HG02840 (cell line): ENCODE results near the gene CADPS2.
"Not testable (repeated sequence)": the region's sequence is repeated elsewhere in the genome, so short reads cannot be mapped to it uniquely, and the experiment has no call there.

ENCODE experiments used
- ATAC-seq: cut with Tn5 transposase; IDR thresholded peaks from one replicate; pipeline ENCODE4 v1.9.1; 2021; ENCODE audit warnings: mild to moderate bottlenecking, moderate library complexity, moderate number of reproducible peaks; ENCODE audit not compliant: unreplicated experiment, low FRiP score

CADPS2 gene

DNA sequence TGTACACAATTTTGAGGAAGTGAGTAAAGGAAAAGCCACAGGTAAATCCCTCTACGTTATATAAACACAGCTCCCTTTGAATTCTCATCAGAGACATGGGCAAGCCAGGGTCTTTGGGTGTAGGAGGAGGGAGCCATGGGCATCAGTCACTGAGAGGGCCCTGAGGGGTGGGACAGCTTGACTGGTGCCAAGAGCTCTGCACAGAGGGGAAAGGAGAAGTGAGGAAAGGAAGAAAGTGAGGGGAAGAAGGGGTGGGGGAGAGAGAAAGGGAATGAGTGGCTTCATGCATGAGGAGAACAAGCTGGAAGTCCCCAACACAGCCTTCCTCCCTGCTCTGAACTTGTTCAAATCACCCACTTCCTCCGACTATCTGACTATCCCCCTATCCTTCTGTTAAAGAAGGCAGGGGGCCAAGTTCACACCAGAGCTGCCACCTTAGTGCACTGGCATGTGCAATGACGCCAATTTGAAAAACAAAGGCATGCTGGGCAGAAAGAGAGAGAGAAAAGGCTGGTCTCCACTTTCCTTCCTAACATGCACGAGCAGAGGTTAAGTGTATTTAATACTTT lies 167.2 kb downstream of the CADPS2 start:
- no peak for ATAC-seq

DNA sequence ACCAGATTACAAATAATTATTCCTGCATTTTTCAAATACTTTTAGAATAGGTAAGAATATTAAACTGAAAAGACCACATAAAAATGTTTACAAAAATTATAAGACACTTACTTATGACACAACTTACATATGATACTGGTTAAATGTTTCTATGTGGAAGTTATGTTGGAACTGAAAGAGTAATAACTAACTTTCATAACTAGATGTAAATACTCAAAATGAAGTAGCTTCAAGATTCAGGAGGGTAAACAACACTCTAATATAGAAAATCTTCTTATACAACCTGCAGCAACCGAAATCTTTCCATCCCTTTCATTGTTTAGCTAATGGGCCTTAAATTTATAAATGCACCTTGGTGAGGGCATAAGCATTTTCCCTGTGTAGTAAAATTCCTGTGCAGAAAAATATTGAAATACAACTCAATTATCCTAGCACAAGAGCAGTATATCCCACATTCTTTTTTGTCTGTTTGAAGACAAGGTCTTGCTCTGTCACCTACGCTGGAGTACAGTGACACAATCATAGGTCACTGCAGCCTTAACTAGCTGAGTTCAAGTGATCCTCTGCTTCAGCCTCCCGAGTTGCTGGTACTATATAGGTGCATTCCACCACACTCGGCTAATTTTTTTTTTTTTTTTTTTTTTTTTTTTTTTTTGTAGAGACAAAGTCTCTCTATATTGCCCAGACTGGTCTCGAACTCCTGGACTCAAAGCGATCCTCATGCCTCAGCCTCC lies 168.7 kb downstream of the CADPS2 start:
- ATAC-seq = no peak

DNA sequence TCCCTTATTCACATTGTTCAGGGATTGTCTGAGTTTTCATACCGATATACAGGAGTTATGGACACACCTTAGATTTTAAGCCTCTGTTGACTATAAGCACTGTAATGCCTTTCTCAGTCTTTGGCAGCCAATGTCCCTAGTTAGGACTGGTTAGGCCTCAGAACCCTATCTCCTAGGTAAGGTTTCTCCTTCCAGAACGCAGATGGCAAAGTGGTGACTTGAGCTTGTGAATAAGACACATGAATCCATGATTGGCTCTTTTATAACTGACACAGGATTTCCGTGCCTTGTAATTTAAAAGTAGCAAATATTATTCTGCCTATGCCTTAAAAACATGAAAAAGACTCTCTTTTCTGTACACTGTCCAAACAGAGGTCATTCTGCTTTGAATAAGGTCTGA lies 171.1 kb downstream of the CADPS2 start:
- no peak for ATAC-seq

DNA sequence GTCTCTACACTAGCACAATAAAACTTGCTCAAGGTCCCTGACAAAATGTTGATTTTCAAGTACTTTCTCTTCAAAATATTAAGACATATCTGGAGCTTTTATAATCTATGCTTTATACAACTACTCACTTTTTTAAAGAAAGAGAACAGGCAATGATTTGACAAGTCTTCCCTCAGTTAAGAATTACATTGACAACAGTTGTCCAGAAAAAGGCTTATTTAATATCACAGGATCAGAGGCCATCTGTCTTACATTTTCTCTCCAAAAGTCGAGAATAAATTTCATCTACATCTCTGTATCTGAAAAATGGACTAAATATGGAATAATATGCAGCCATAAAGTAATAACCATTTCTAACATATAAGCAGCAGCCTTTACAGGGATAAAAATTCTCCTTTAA lies 175.3 kb downstream of the CADPS2 start:
- ATAC-seq = no peak

DNA sequence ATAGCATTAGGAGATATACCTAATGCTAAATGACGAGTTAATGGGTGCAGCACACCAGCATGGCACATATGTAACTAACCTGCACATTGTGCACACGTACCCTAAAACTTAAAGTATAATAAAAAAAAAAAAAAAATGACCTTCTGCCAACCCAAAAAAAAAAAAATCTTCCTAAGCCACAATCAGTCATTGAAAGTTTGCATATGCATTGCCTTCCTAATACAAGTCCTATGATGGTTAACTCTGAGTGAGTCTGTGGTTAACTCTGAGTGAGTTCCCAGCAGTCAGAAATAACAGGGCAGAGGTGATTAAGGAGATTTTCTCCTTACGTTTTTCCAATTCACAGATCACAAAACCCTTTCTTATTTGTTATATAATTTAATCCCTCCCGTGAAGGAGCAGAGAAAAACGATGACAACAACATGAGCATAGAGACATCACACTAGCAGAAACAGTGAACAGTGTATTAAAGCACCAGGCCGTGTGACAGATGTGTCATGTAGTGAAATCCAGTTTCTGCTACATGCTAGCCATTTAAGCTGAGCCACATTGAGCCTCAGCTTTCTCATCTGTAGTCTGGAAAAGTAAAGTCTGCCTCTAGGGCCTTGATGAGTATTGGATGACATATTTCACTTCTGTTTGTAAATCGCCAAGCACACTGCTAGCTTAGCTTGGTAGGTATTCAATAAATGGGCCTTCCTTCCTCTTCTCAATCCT lies 176.2 kb downstream of the CADPS2 start:
- no peak for ATAC-seq

DNA sequence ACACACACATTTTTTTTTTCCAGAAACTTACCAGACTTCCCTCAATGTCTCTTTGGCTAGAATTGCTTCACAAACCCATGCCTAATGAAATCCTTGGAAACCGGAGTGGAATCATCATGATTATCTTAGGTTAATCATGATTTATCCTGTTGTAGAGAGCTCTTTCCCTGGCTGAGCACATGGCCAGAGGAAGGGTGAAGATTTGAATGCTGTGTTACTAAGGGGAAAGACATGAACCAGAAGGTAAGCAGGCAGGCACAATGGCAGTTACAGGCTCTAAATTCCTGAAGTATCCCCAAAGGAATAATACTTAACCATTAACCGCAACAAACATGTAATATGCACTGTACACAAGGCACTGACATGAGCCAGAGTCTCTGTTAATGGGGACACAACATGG lies 179.4 kb downstream of the CADPS2 start:
- ATAC-seq = no peak

DNA sequence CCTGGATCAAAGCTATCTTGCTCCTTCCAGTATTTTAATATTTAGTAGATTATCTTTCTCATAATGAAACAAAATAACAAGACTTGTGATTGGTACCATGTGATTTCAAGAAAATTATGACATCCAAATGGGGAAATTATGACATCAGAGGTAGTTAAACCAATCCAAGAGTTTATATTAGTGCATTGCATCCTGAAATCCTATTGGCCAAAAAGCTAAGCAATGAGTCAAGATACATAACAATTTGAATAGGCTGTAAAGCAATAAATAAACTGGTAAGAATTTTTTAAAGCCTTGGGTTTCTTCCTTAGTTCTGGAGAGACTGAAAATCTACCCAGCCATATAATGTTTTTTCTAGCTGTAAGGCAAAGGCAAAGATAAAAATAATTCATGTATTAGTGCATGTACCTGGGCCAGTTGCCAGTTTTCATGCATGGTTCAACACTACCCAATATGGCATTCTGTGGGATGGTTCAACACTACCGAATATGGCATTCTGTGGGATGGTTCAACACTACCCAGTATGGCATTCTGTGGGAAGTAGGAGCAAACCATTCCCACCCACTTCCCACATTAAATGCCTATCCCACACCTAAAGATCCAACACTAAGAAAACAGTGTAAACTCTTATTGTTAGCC lies 183.3 kb downstream of the CADPS2 start, which contains the start of gene RNF148:
Gene RNF148 (minus strand): TSS at position 51 of the 639 bp plus-strand sequence. CDS start 172 bp downstream, outside the sequence.
- ATAC-seq = no peak

DNA sequence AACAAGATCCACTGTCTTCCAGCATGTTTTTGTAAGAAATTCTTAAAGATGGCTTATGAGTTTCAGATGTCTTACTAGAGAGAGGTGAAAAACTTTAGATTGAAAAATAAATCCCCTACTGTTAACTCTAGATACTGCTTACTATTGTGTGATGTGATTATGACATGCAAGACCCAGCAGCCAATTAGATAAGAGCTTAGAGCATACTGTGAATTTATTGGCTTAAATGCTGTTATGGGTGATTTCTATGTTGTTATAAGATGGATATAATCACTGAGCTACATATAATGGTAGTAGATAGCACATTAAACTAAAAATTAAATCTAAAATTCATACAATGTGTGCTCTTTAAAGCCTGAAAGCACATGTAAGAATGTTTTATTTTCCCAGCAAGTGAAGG lies 187.2 kb downstream of the CADPS2 start, which contains the start of gene RNF133:
Gene RNF133 (minus strand): TSS at position 101 of the 400 bp plus-strand sequence. CDS start 199 bp downstream, outside the sequence.
- no peak for ATAC-seq

DNA sequence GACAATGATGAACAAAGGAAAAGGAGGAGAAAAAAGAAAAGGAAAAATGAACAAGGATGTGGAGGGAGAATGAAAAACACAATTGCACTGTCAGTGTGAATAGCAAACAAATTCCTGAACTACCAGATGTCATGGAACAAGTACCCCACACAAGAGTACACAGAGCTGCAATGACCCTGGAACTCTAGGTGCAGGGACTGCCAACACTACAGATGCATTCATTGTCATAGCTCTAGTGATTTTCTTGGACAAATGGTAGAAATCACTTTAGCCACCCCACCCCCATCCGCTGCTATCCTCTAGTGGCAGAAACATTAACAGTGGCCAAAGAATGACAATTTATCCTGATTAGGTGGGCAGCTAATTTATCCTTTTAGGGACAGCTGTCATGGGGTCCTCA lies 190.4 kb downstream of the CADPS2 start:
- ATAC-seq = no peak

DNA sequence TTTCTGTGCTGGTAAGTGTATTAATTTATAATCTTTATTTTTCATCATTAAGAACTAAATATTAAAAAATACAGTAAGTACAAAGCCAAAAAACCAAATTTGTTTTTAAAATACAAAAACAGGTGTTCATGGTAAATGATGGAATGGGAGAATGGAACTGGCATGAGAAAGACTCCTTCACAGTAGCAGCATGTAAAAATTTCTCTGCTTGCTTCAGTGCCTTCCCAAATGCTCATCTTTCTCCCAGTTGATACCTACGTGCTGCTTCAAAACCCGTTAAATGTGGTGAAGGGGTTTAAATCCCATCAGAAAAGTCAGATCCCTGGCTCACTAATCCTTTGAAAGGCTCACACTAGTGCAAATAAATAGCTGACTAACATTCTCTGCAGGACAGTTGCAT lies 191.6 kb downstream of the CADPS2 start:
- ATAC-seq = no peak

DNA sequence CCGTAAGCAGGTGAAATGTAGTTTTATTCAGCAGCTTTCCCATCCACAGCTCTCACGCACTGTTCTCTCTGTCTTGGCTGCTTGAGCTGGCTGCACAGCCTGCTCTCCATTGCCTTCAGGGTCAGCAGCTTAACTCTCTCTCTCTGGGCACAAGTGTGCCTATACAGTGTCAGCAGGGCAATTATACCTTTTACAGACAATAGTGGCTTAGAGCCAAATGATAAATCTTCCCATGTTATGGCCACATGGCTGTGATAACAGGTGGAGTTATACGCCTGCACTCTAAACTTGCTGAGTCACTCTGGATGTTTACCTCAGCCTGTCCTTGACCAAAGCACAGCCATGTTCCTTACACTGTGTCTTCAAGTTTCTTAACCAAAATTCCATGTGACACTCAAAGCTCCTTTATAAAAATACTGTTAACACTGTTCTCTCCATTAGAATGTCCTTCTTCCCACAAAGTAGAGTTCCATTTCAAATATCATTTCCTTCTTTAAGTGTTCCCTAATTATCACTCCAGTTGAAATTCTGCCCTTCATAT lies 193.4 kb downstream of the CADPS2 start:
- ATAC-seq = no peak

DNA sequence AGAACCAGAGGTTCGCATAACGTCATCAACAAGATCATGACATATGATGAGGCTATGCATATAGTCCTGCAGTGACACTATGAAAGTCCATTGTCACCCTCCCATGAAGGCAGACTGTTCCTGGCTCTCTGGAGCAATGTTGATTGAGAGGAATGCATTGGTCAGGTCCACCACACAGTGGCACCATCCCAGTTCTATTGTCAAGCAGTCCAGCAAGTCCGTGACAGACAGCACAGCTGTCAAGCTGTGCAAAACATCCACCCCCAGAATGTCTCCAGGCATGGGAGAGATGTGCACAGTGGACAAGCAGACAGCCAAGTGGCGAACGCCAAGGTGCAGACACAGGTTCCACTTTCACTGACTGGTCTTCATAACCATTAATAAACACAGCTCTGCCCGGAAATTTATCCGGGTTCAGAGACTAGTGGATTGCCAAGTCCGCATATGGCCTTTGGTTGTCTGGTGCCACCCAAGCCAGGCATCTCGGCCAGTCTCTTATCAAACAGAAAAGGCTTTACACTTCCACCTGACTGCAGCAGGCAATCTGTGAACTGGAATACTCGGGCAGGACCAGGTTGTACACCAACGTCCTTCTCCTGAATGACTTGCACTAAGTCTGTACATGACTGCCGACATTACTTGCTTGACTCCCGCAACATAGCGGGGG lies 194.6 kb downstream of the CADPS2 start:
- no peak for ATAC-seq

DNA sequence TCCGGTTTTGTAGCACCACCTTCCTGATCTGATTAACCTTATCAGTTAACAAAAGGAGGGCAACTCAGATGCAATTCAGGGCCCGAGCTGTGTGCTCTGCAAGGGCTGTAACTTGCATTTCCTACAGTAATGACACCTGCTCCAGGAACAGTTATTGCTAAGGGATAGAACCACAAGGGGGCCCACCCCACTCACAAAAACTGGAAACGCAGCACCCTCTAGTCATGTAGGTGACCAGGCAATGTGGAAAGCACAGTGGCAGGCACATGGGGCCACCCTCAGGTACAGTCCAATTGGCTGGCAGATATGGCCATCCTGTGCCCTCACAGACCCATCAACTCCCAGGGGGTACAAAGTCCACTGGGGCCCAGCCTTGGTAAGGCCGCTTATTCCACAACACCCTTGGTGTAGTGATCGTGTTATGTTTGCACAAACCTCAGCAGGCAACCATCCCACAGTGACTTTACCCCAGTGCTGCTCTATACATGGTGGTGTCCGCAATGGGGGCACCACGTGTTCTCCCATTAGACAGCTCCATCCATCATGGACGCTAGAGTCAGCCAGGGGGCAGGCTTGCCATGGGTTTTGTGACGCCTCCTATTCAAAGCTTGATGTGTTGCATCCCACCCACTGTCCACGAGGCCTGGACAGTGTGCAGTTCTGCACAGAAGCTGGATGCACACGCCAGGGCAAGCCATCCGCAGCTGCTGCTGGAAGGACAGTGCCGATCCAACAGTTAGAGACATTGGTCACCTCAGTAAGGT lies 196.7 kb downstream of the CADPS2 start:
- ATAC-seq = no peak

DNA sequence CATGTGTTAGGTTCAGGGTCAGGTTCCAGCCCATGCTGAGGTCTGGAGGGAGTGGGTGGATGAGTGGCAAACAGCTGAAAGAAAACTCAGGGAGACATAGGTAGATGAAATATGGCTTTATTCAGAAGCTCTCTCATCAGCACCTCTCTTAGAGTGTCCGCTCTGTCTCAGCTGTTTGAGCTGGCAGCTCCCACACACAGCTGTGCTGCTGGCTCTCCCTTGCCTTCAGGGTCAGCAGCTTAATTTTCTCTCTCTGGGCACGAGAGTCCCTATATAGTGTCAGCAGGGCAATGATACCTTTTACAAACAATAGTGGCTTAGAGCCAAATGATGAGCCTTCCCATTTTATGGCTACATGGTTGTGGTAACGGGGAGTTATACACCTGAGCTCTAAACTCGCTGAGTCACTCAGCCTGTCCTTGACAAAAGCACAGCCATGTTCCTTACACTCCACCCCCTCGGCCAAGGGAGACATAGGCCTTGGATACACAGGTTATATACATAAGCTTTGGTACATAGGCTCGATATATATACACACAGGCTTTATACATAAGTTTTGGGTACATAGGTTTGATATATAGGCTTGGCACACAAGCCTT lies 197.8 kb downstream of the CADPS2 start:
- ATAC-seq = no peak

DNA sequence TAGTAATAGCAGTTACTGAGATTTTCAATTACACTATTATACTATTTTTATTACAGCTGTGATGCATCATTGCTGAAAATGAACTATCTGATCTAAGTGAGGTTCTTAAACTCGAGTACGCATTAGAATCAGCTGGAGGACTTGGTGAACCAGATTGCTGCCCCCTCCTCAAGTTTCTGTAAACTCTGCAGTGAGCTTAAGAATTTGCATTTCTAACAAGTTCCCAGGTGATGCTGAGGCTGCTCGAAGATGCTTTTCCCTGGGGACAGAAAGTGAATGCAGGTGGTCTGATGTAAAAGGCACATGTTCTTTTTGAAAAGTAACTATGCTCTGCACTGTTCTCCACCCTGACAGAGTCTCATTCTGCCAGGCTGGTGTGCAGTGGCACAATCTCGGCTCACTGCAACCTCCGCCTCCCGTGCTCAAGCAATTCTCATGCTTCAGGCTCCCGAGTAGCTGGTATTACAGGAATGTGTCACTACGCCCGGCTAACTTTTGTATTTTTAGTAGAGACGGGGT lies 199.8 kb downstream of the CADPS2 start:
- no peak for ATAC-seq

DNA sequence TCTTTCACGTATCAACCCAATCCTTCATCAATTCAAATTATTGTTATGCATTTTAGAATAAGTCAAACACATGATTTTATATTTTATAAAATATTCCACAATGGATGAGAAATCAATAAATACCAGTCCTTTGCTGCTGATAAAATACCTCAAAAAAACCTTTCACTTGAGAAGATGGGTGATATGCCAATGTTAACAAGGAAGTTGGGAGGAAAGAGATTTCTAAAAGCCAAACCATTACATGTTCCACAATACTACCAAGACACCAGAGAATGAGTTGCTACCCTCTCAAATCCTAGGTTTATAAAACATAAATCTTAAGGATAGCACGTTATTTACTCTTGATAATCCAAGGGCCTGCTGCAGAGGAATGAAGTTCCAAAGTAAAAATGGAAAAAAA lies 201.8 kb downstream of the CADPS2 start:
- no peak for ATAC-seq

DNA sequence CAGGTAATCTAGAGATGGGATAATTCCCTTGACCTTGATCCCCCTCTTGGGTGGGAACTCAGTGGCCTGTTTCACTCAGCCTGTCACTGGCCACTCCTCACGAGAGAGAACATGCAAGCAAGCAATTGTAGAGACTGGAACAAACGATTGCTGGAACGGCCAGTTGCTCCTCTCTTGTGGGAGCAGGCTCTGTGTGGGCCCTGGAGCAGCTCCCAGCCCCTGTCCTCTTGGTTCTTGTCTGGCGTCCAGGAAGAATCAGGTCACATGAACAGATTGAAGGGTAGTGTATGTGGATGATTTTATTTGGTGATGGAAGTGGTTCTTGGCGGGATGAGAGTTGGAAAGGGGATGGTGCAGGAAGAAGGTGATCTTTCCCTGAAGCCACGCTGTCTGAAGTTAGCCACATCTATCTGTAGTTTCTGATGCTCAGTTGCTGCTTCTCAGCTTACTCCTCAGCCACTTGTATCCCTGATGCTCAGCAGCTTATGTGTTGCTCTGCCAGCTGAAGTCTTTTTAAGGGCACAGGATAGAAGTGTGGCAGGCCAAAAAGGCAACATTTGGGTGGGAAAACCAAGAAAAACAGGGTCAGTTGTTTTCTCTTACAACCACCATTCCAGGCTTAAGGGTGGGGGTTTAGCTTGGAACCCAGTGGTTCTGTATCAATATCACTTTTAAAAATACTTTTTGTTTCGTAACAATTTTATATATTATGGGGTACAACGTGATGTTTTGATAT lies 203.3 kb downstream of the CADPS2 start:
- ATAC-seq = no peak

DNA sequence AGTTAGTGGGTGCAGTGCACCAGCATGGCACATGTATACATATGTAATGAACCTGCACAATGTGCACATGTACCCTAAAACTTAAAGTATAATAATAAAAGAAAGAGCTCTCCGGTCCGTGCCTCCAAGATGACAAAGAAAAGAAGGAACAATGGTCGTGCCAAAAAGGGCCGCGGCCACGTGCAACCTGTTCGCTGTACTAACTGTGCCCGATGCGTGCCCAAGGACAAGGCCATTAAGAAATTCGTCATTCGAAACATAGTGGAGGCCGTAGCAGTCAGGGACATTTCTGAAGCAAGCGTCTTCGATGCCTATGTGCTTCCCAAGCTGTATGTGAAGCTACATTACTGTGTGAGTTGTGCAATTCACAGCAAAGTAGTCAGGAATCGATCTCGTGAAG lies 205.1 kb downstream of the CADPS2 start:
- ATAC-seq = not testable (repeated sequence)
